ENCODE measurements around the gene SARDH. TPM values are rescaled to one million over a fixed set of nuclear protein-coding genes. Genes with fewer than 3 reads are reported as not detected.

Gene SARDH
- total RNA-seq, 1 experiment from 2014 or later, result 5.6 TPM

DNA sequence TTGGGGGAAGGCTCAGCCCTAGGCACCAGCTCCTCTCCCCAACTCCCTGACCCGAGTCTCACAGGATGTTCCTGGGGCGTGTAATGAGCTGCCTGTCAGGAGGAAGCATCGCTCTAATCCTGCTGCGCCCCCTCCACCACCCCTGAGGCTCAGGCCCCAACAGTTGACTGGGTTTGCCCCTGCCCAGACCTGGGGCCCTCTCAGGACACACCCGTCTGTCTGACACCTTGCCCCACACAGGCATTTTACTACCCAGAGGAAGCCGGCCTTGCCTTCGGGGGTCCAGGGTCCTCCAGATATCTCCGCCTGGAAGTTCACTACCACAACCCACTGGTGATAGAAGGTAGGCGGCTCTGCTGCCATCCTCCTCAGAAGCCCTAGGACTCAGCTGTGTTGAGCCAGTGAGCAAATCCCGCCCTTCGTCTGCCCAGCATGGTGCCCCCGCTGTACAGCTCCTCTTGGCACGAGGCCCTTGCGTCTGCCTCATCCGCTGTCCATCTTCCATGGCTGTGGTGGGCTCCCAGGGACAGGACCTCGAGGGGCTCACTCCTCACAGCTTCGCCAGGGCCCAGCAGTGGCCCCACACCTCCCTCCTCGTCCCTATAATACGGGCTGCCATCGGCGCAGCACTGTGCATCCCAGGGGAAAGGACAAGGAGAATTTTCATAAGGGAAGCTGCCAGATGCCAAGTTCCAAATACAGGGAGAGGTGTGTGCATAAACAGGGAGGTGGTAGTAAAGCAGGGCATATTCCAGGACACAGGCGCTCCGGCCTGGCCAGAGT lies 94.0 kb downstream of the SARDH start:
- H3K4me1 ChIP-seq (ENCODE audit: control insufficient read depth in 1 of 2, insufficient read depth in 2 of 2, low read length in 2 of 2), result no peaks in the 10 kb centered on the region
- H3K9me3 ChIP-seq (ENCODE audit: control insufficient read depth in 1 of 2, insufficient read depth in 1 of 2, low read depth in 1 of 2, low read length in 2 of 2), result no peaks in the 10 kb centered on the region
- intact Hi-C loops (cut with micrococcal nuclease), result no loop called here
- no peaks in the 10 kb centered on the region for H3K36me3 ChIP-seq (ENCODE audit: control insufficient read depth in 1 of 2, insufficient read depth in 2 of 2, low read length in 2 of 2)
- H3K4me2 ChIP-seq (ENCODE audit: low read length), result no peak overlapping the region
- ATAC-seq, result no peak
- H2AFZ ChIP-seq (ENCODE audit: low read depth, low read length, poor library complexity, severe bottlenecking), result no peak overlapping the region
- peaks cover 20% of the 10 kb centered on the region; the same call in 1 of the 2 replicates for H3K27me3 ChIP-seq (ENCODE audit: insufficient read depth, low read length)
- ChIA-PET CTCF (no interaction called here), RAD21 (ENCODE audit: low non-redundant PET in 1 of 2, low total read pairs in 2 of 2, uncharacterized antibody in 2 of 2, unreplicated experiment in 2 of 2) (no interaction called here), POLR2A (no interaction called here)
- H3K9me2 ChIP-seq (ENCODE audit: insufficient read depth), result no peaks in the 10 kb centered on the region
- H3K9ac ChIP-seq (ENCODE audit: low read length), result no peak overlapping the region
- no peaks in the 10 kb centered on the region for H3K79me2 ChIP-seq (ENCODE audit: insufficient read depth, low read length)
- no peak overlapping the region for H3K27ac ChIP-seq (ENCODE audit: low read depth, low read length)
- no peaks in the 10 kb centered on the region for H4K20me1 ChIP-seq (ENCODE audit: insufficient read depth)
- BruUV-seq (replicated peaks), result no TSS peak
- no peak overlapping the region for H3K4me3 ChIP-seq (replicated peaks in 1 of 2; ENCODE audit: low read depth in 1 of 2, low read length in 2 of 2)
- TF ChIP-seq, protein P1, sequence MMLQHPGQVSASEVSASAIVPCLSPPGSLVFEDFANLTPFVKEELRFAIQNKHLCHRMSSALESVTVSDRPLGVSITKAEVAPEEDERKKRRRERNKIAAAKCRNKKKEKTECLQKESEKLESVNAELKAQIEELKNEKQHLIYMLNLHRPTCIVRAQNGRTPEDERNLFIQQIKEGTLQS (IDR thresholded peaks at IDR 0.05), result no peak
- TF ChIP-seq, protein P2, sequence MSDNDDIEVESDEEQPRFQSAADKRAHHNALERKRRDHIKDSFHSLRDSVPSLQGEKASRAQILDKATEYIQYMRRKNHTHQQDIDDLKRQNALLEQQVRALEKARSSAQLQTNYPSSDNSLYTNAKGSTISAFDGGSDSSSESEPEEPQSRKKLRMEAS (IDR thresholded peaks at IDR 0.05), result no peak
- TF ChIP-seq RAD21 (IDR thresholded peaks at IDR 0.05; ENCODE audit: low read depth) (no peak), SP1 (IDR thresholded peaks at IDR 0.05; ENCODE audit: low read depth) (no peak), SRF (IDR thresholded peaks at IDR 0.05; ENCODE audit: low read depth) (no peak), ELF1 (IDR thresholded peaks at IDR 0.05; ENCODE audit: borderline replicate concordance, low read depth) (no peak), EZH2 (IDR thresholded peaks at IDR 0.05) (no peak), ZNF274 (IDR thresholded peaks at IDR 0.05; ENCODE audit: low read depth, low read length) (no peak), CEBPB (IDR thresholded peaks at IDR 0.05; ENCODE audit: low read depth) (no peak), SIN3A (IDR thresholded peaks at IDR 0.05; ENCODE audit: low read depth) (no peak), EGR1 (IDR thresholded peaks at IDR 0.05; ENCODE audit: low read depth) (no peak), TCF7L2 (IDR thresholded peaks at IDR 0.05; ENCODE audit: borderline replicate concordance, extremely low read depth, insufficient read depth, insufficient read length) (no peak), ZFX (IDR thresholded peaks at IDR 0.05) (no peak), EZH2phosphoT487 (IDR thresholded peaks at IDR 0.05; ENCODE audit: borderline replicate concordance) (no peak), JUND (IDR thresholded peaks at IDR 0.05) (no peak), POLR2A (IDR thresholded peaks at IDR 0.05; ENCODE audit: borderline replicate concordance, extremely low read depth, insufficient read depth, insufficient read length) (no peak), YY1 (IDR thresholded peaks at IDR 0.05; ENCODE audit: extremely low read depth, insufficient replicate concordance, low read depth, low read length) (no peak)
- TF ChIP-seq, protein P3, sequence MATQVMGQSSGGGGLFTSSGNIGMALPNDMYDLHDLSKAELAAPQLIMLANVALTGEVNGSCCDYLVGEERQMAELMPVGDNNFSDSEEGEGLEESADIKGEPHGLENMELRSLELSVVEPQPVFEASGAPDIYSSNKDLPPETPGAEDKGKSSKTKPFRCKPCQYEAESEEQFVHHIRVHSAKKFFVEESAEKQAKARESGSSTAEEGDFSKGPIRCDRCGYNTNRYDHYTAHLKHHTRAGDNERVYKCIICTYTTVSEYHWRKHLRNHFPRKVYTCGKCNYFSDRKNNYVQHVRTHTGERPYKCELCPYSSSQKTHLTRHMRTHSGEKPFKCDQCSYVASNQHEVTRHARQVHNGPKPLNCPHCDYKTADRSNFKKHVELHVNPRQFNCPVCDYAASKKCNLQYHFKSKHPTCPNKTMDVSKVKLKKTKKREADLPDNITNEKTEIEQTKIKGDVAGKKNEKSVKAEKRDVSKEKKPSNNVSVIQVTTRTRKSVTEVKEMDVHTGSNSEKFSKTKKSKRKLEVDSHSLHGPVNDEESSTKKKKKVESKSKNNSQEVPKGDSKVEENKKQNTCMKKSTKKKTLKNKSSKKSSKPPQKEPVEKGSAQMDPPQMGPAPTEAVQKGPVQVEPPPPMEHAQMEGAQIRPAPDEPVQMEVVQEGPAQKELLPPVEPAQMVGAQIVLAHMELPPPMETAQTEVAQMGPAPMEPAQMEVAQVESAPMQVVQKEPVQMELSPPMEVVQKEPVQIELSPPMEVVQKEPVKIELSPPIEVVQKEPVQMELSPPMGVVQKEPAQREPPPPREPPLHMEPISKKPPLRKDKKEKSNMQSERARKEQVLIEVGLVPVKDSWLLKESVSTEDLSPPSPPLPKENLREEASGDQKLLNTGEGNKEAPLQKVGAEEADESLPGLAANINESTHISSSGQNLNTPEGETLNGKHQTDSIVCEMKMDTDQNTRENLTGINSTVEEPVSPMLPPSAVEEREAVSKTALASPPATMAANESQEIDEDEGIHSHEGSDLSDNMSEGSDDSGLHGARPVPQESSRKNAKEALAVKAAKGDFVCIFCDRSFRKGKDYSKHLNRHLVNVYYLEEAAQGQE (IDR thresholded peaks at IDR 0.05; ENCODE audit: low read depth), result no peak
- TF ChIP-seq, protein P4, sequence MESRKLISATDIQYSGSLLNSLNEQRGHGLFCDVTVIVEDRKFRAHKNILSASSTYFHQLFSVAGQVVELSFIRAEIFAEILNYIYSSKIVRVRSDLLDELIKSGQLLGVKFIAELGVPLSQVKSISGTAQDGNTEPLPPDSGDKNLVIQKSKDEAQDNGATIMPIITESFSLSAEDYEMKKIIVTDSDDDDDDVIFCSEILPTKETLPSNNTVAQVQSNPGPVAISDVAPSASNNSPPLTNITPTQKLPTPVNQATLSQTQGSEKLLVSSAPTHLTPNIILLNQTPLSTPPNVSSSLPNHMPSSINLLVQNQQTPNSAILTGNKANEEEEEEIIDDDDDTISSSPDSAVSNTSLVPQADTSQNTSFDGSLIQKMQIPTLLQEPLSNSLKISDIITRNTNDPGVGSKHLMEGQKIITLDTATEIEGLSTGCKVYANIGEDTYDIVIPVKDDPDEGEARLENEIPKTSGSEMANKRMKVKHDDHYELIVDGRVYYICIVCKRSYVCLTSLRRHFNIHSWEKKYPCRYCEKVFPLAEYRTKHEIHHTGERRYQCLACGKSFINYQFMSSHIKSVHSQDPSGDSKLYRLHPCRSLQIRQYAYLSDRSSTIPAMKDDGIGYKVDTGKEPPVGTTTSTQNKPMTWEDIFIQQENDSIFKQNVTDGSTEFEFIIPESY (IDR thresholded peaks at IDR 0.05; ENCODE audit: extremely low read depth, insufficient replicate concordance, low read length), result no peak
- TF ChIP-seq, protein P5, sequence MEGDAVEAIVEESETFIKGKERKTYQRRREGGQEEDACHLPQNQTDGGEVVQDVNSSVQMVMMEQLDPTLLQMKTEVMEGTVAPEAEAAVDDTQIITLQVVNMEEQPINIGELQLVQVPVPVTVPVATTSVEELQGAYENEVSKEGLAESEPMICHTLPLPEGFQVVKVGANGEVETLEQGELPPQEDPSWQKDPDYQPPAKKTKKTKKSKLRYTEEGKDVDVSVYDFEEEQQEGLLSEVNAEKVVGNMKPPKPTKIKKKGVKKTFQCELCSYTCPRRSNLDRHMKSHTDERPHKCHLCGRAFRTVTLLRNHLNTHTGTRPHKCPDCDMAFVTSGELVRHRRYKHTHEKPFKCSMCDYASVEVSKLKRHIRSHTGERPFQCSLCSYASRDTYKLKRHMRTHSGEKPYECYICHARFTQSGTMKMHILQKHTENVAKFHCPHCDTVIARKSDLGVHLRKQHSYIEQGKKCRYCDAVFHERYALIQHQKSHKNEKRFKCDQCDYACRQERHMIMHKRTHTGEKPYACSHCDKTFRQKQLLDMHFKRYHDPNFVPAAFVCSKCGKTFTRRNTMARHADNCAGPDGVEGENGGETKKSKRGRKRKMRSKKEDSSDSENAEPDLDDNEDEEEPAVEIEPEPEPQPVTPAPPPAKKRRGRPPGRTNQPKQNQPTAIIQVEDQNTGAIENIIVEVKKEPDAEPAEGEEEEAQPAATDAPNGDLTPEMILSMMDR (IDR thresholded peaks at IDR 0.05 in 2 of 3, conservative IDR thresholded peaks at IDR 0.05 in 1 of 3; ENCODE audit: borderline replicate concordance in 1 of 3, insufficient read depth in 1 of 3, low read depth in 2 of 3, low read length in 2 of 3), result no peak
- no peak for DNase-seq (ENCODE audit: low read depth, low spot score)

Measured in HCT116 (cell line).